Measurements from ENCODE around the gene CCDC54.

Gene CCDC54

DNA sequence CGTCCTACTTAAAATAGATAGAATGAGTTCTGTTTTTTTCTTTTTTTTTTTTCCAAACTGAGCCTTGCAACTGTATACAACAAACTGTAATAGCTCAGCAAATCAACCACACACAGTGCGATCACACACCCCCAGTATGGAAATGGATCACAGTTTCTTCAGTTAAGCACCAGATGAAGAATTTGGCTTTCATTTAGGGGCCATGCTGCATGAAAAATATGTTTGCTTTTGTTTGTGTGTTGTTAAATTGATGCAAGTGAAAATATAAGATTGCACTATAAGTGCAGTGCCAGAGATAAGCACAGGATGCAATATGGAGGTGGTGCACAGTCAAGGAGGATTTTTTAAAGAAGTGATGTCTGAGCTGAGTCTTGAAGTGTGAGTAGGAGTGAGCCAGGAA is 17.8 kb downstream of the CCDC54 start:
- no peak for DNase-seq

GRCh38 chr3:107401301-107401700 is 24.1 kb downstream of the CCDC54 start:
- DNase-seq: no peak

DNA sequence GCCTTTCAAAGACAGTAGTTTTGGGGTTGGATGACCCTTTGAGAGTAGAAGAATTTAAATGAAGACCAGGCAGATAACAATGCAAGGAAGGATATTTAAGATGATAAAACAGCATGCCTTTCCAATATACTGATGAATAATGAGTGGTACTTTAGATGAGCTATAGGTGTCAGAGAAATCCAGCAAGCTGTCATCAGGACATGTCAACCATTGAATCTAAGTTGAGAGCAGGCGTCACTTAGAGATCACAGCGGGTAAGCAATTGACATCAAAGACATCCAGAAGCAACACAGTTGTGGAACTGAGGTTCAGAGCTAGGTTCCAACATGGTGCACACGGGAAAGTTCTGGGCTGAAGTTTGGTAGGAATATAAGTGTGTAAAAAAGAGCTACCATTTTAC is 25.0 kb downstream of the CCDC54 start:
- DNase-seq: no peak

- peak; percentile 88 for DNase-seq
Observed at GRCh38 chr3:107404727-107405469, 27.7 kb downstream of the CCDC54 start.

GRCh38 chr3:107407355-107407754 is 30.1 kb downstream of the CCDC54 start:
- DNase-seq: no peak

GRCh38 chr3:107408513-107408912 is 31.3 kb downstream of the CCDC54 start:
- no peak for DNase-seq

- DNase-seq: no peak
Observed at GRCh38 chr3:107409365-107409764, 32.1 kb downstream of the CCDC54 start.

- DNase-seq: no peak
Observed at GRCh38 chr3:107410606-107411005, 33.4 kb downstream of the CCDC54 start.

DNA sequence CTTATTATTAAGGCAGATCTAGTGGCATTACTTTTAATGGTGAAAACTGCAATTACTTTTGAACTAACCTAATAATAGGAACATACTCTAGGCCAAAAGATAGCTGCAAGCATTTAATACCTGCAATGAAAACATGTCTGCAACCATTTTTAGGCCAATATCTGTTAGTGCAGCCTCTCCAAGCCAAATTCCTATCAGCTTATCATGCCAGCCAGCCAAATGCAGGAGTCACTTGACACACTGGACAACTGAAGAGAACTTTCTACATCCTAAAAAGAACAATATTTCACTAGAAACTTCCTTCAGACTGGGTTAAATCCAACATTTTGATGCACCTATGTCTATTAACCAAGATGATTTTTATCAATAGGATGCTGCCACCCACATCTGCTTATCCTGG is 33.8 kb downstream of the CCDC54 start:
- no peak for DNase-seq

DNA sequence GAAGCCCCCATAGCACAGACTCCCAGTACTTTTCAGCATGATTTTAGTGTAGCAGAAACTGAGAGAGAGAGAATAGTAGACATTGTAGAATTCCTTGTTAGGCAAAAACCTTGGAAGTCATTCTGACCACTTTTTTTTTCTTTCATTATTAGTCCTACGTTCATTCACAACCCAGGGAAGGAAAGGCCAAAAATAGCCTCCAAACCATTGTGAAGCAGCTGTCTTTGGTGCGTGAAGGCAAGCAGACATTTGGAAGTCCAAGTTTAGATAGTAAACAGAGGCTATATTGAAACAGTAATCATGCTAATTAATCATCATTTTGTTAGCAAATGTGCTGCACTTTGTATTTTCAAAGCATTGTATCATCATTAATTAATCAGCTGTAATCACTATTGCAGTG is 34.5 kb downstream of the CCDC54 start:
- no peak for DNase-seq

GRCh38 chr3:107412376-107412775 is 35.1 kb downstream of the CCDC54 start:
- peak; percentile 70 for DNase-seq

- no peak for DNase-seq
Observed at GRCh38 chr3:107413264-107413663, 36.0 kb downstream of the CCDC54 start.

GRCh38 chr3:107414325-107414964 is 37.2 kb downstream of the CCDC54 start:
- DNase-seq: no peak

DNA sequence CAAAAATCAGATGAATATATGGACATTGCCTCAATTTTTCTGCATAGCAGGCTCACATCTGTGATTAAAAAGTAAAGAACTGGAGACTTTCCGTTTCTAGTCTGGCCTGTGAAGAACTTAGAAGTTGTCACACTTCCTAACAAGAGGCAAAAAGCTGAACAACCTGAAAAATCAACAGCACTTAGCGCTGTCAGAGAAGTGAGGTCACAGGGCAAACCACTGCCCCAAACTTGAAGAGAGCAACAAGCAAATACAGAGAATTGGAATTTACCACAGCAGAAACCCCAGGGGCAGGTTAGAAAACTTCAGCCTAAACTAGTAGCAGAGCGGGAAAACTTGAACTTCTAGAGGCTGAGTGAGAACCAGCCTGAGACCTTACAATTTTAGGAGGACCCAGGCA is 38.9 kb downstream of the CCDC54 start:
- DNase-seq: no peak

- DNase-seq: peak; percentile 62
Observed at GRCh38 chr3:107416886-107417285, 39.6 kb downstream of the CCDC54 start.

DNA sequence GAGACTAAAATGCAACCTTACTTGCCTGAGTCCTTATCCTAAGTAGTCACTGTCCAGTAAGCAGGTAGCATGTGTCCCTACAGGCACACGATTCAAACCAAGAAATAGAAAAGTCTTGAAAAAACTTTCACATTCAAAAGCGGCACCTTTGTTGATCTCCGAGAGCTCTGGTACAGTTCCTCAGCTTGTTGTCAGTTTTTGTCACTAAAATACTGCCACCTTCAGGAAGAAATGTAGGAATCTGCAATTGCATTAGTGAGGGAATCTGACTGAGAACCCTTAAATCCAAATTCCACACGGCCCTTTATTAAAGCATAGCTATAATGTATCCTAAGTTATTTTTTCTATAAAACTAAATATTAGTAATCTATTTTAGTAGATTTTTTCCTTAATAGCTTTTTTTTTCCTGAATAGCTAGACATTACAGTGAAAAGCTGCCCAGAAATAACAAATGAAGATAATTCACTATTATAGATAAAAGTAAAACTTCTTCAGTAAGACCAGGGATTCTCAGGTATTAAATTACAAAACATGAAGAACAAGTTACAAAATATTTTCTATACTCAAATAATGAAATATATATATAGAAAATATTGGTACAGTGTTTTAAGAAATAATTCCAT is 44.0 kb downstream of the CCDC54 start:
- peak; percentile 80 for DNase-seq

GRCh38 chr3:107421881-107422280 is 44.6 kb downstream of the CCDC54 start:
- DNase-seq: no peak

GRCh38 chr3:107425033-107425432 is 47.8 kb downstream of the CCDC54 start:
- DNase-seq: no peak

GRCh38 chr3:107426223-107426622 is 49.0 kb downstream of the CCDC54 start:
- DNase-seq: no peak
